Nucleus accumbens (tissue), 56 donors: ENCODE data around the gene ANTXR2.
"Not testable (repeated sequence)": the region's sequence is repeated elsewhere in the genome, so short reads cannot be mapped to it uniquely, and the experiment has no call there.

Experiments
- DNase-seq, 56 donors: peaks; one replicate each; lab custom pipeline; 2025; lab: John Stamatoyannopoulos, UW

The ANTXR2 gene

DNA sequence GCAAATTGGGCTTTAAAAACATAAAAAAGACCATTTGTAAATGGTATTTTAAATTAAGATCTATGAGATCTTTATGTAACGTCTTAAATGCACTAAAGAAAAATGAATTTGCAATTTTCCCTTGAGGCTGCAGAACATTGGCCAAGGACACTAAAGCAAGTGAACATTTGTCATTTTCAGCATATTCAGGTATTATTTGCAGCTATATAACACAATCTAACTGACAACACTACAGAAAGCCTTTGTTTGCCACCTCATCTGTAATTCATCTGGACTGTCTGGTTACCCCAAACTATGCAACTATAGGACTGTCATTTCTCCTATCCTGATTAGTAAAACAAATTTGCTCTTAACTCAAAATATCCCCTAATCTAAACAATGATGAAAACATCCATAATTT, 74.8 kb downstream of the ANTXR2 start:
- DNase-seq: no peak

DNA sequence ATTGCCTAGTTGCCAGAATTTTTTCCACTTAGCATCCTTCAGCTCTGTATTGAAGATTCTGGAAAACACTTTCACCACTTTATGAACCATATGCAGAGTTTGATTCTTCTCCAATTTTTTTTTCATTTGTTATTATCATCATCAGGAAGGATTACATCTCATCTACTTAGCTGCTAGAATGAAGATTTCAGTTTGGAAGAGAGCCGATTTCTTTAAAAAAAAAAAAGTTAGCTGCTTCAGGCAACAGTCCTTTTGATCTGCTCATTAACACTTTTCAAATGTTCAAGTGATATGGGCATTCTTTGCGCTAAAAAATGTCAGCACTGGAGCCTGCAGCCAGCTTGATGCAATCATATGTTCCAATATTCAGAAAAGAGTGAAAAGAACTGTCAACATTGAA, 76.2 kb downstream of the ANTXR2 start:
- no peak for DNase-seq

DNA sequence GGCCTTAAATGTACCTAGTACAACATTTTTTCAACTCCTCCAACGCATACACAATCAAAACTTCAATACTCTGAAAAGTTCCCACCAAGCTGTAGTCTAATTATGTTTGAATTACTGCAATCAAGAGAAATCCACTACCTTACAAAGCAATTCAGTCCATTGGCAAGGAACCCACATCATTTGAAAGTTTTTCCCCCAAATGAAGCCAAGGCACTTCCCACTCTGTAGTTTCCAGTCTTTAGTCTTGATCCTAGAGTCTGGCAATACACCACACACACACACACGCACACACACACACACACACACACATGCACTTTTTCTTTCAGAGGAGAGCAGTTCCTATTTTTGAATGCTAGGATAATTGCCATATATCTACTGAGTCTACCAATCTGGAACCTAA, 79.6 kb downstream of the ANTXR2 start:
- peak in 1 of 56 donors; percentile 1 for DNase-seq

DNA sequence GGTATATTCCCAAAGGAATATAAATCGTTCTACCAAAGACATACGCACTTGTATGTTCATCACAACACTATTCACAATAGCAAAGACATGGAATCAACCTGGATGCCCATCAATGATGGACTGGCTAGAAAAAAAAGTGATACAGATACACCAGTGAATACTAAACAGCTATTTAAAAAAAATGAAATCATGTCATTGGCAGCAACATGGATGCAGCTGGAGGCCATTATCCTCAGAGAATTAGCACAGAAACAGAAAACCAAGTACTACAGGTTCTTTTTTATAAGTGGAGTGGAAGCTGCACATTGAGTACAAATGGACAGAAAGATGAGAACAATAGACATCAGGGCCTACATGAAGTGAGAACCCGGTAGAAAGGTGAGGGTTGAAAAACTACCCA, 81.4 kb downstream of the ANTXR2 start:
- no peak for DNase-seq

DNA sequence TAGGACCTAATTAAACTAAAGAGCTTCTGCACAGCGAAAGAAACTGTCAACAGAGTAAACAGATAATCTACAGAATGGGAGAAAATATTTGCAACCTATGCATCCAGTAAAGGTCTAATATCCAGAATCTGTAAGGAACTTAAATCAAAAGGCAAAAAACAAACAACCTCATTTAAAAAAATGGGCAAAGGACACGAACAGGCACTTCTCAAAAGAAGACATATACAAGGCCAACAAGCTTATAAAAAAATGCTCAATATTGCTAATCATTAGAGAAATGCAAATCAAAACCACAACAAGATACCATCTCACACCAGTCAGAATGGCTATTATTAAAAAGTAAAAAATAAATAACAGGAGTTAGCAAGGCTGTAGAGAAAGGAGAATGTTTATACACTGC, 81.9 kb downstream of the ANTXR2 start:
- not testable (repeated sequence) for DNase-seq

DNA sequence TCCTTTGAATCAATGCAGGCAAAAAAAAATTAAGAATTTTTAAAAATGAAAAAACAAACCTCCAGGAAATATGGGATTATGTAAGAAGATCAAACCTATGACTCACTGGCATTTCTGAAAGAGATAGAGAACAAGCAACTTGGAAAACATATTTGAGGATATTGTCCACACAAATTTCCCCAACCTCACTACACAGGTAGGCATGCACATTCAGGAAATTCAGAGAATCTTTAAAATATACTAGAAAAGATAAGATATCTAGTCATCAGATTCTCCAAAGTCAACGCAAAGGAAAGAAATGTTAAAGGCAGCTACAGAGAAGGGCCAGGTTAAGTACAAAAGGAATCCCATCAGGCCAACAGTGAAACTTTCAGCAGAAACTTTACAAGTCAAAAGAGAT, 85.6 kb downstream of the ANTXR2 start:
- no peak for DNase-seq

DNA sequence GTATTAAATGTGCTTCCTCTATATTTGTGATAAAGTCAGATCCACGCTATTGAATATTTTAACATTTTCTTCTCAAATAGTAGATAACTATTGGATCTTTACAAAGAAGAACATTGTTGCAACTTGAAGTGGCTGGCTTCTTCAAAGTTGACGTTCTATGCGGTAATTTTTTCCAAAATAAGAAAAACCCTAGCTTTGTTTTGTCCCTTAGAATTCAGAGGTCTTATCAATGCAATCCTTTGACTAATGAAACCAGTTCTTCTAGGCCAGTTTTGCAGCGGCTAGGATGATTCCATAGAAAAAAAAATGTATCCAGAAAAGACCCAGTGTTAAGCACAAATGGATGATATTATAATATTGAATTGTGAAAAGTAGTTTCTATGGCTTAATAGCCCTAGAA, 89.6 kb downstream of the ANTXR2 start:
- DNase-seq: no peak

DNA sequence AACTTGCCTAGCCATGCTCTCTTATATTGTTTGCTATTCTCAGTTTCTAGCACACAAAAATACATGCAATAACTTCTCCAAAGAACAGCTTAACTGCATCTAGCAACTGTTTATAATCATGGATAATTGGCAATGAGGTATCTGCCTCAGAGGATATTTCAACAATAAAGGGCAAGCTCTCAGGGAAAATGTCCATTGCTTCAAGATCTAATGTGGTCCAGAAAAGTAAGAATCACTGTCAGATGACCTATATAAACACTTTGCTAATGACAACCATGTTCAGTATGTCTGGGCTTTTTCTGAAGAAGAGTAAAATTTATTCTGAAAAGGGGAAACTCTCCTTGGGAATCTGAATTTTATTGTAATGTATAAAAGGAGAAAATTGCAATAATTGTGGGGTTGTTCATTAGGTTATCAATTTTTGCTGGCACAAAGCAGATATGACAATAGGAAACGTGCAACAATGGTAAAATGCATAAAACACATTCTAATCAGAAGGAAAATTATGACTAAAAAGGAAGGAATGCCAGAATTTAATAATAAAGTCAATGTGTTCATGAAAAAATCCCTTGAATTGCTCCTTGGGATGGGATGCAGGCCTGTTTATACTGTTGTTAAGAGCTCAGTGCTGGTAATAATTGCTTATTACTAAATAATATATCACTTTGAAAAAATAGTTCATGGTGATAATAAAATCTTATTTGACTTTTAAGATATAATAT, 90.3 kb downstream of the ANTXR2 start:
- no peak for DNase-seq

DNA sequence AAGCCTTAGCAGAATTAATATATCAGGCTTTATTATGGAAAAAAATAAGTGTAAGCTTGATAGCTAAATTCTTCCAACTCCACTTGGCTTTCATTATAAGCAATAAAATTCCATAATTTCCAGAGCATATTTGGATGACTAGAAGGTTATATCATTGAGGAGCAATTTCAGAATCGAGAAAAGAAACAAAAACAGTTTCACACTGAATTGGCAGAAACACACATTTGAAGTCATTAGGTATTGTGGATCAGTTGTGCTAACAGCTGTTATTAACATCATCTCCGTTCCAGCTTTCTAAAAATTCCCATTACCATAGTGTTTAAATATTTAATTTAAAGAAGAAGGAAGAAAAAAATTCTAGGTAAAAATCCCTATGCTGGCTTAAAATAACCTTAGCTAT, 92.6 kb downstream of the ANTXR2 start:
- DNase-seq: no peak

DNA sequence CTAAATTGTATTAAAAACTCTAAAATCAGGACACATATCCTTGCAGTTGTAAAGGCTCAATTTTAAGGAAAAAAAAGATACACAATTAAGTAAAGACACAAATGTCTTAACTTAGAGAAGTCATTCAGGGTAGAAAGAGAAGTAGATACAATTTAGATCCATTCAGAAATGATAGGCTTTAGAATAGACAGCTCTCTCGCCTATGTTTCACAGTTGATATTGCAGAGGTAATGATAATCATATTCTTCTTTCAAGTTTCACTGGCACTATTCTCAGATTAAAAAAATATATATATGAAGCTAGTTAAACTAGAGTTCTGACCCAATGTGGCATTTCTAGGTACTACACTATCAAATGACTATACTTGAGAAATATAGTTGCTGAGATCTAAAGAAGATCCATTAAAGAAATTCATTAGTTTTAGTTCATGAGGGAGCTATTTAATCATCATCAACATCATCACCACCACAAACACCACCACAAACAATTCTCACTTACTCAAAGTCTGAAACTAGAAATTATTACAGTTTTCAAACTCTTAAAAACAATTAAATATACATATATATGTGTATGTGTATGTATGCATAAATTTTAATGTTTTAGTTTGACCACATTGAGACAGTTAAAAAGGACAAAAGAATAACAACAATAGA, 93.1 kb downstream of the ANTXR2 start:
- no peak for DNase-seq

DNA sequence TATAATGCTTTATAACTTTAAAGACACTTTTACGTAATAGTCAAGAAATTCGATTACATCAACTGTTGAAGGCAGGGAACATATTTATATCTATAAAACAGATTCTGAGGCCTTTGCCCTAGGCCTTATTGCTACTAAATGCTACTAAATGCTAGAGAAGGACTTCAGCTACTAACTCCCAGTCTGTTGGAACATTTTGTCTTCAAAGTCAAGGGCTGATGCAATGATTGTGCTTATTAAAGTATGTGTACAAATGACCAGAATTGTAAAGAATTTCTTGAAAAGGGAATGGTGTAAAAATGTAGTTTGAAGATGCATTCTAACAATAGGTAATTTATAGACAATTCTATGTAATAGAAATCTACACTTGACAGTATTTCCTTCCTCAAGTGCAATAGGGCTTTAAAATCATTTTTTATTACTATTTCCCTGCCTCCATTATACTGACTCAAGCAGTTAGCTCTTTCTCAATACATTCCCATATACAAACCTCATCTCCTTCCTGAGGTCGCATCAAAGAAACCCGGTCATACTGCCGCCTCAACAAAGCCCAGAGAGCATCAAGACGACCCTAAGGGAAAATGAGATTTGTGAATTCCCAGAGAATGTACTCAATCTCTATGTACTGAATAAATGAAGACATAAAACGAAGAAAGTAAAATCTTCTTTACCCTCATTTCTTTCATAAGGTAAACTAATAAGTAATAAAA, 95.7 kb downstream of the ANTXR2 start:
- no peak for DNase-seq

DNA sequence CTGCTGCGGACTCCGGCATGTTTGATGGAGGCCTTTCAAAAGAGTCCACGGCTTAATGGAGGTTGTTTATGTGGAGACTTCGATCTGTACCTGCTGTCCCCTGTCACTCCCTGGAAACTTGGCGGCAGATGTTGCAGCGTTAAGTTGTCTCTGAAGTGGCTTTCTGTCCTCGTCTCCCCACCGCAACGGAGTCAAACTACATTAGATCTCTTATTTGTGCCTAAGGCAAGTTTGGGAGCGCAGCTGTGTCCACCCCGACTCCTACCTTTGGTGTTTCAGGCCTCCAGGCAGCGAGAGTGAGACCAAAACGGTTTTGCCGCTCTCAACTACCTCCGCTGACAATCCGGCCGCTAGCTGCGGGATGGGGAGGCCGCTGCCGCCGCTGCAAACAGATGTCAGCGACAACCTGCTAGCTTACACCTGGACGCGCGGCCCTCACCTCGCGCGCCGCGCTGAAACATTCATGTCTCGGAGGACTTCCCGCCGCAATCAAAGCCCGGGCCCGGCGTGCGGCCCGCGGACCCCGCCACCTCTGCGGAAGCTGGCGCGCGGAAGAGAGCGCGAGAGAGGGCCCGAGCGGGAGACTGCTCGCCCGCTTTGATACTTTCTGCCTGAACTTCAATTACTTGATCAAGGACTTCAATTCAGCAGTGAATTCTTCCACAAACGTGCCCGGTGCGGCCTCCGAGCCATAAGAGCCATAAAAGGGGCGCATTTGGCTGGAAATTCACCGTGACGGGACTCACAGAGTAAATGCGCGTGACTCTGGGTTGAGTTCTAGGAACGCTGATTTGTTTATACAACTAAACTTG, 108.4 kb downstream of the ANTXR2 start:
- DNase-seq: peak in 13 of 56 donors; percentile 0 to 26 (median 2)

DNA sequence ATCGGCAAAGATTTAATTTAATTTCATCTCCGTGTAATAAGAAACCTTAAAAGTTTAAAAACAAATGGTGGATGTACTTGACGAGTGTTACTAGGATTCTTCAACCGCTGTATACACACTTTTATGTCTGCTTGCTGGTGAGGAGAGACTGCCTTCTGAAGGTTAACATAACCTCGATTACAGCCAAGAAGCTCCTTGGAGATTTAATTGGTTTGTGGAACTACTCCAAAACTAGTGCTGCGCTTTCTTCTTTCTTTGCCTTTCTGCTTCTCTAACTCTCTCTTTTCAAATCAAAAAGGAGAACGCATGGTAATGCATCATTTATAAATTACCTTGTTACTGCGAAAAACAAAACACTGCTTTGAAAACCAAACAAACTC, 109.0 kb downstream of the ANTXR2 start:
- no peak for DNase-seq

DNA sequence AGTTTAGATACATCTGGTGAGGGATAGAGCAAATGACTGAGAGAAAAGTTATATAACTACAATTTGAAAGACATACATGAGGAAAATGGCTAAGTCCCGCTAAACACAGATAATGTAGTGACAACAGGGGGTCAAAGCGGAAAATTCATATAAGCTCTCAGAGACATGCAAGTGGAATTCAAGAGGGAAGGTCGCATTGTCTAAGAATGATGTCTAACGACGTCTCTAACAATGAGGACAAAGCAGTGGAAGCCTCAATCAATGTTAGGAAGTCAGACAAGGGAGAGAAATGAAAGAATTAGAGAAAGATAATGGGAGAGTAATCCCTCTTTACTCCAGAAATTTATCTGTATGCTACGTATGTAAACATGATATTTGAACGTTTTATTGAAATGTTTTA, 113.4 kb downstream of the ANTXR2 start:
- DNase-seq: no peak

DNA sequence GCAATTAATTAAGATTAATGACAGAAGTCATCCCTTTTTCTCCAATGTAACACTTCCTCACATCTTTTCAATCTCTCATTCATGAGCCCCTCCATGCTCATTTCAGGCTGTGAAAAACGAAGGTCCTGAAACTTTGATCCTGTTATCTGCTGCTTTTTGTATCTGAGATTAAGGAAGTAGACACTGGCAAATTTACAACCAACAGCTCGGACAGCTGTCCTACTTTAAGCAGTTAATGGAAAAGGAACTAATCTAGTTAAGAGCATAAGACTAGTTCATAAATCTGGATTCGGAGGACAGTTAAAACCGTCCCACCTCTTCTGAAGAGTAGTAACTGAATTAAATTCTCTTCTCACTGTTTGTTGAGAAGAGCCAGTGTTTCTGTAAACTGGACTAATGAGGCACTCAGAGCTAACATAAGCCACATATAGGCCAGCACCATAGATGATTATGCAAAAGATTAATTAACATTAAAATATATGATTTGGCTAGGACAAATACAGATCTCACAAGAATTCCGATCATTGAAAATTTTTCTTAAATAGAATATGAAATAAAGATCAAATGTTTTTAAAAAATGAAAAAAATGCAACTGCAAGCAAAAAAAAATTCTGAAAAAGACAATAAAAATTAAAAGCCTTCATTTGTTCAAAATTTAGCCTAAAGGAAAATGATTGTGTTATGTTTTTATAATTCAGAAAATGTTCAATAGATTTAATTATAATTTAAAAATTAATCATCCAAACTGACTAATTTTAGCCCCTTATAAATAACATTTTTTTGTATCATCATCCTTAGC, 114.4 kb downstream of the ANTXR2 start:
- no peak for DNase-seq

DNA sequence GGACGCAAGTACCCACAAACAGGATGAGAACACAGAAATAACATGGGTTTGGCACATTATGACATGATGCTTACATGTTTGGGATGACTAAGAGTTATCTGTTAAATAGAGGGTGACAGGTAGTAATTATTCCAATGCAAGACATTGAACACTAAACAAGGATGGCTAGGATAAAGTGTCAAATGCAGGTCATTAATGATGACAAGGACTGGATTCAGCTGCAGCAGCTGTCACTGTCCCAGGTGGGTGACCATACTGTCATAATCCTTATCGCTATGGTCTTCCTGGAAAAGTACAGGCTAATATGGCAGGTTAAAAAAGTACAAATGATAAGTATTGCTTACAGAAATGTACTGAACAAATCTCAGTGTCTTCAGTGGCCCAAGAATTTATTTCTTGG, 123.9 kb downstream of the ANTXR2 start:
- no peak for DNase-seq

DNA sequence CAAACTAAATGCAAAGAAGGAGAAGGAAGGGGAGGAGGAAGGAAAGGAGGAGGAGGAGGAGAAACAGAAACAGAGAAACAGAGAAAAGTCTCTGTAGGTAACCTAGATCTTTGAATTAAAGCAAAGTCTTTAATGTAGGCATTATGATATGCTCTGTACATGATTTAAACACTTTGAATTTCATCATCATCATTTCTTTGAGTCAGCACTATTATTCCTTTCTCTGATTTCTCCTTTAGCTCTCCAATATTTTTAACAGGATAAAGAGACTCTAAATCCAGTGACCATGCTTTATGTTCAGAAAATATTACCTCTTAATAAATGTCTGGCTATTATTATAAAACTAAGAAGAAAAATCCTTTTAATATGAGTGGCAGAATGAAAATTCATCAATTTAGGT, 124.3 kb downstream of the ANTXR2 start:
- DNase-seq: no peak

DNA sequence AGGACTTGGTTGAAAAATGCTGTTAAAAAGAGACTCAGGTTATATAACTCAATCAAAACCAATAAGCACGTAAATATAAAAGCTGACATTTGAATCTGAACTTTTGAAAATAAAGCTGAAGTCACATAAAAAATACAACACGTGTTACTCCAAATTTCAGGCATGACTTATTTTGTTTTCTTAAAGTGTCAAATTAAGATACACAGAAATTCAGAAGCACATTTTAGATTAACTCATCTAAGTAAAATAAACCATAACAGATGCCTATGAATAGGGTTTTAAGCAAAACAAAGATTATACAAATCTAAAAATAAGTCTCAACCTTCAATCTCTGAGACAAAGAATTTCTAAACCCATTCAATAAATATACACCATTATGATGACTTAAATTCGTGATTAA, 124.8 kb downstream of the ANTXR2 start:
- DNase-seq: no peak

DNA sequence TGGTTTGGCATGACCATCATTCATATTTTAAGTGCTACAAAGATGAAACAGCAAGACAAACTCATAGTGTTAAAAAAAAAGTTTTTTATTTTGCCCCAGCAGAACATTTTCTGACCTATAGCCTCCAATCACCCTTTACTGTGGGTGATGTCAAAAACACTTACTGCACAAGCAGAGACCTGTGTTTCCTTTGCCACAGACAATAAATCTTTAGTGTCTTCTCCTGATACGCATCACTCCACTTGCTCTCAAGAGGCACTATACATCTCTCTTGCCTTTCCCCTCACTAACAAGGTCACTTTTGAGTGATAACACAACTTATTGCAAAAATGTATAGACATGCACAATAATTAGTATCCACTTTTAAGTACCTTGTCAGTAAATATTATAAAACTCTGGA, 125.6 kb downstream of the ANTXR2 start:
- DNase-seq: no peak

DNA sequence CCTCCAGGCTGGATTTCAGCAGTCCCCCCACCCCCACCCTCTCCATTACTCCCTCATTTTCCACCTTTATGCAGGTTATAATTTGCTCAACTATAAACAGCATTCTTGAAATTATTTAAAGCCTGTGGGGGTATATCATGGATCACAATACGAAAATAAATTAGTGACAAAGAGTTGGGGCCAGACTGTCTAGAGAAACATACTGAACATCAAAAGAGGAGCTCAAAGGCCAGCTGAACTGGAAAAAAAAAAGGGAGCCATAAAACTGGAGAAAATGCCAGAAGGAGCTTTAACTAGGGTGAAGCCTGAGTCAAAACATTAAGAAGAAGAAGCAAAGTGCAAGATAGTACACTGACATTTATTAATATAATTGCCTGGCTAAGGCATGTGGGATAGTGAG, 137.8 kb downstream of the ANTXR2 start:
- DNase-seq: no peak
